Measurements from ENCODE around the gene KLHL22. TPM values are rescaled to one million over a fixed set of nuclear protein-coding genes. Genes with fewer than 3 reads are reported as not detected.

Gene KLHL22
- total RNA-seq, 1 donor = 31.1 TPM

GRCh38 chr22:20433686-20434241 is 61.8 kb downstream of the KLHL22 start:
- no peak overlapping the region for H3K4me3 ChIP-seq (ENCODE audit: low read depth, low read length)
- DNase-seq (ENCODE audit: low read depth) = no peak
- TF ChIP-seq CTCF (IDR thresholded peaks at IDR 0.05; ENCODE audit: insufficient read depth, low read depth, low read length) = no peak

GRCh38 chr22:20433191-20433590 is 62.4 kb downstream of the KLHL22 start:
- H3K4me3 ChIP-seq (ENCODE audit: low read depth, low read length) = no peak overlapping the region
- DNase-seq (ENCODE audit: low read depth) = no peak
- TF ChIP-seq CTCF (IDR thresholded peaks at IDR 0.05; ENCODE audit: insufficient read depth, low read depth, low read length) = no peak

DNA sequence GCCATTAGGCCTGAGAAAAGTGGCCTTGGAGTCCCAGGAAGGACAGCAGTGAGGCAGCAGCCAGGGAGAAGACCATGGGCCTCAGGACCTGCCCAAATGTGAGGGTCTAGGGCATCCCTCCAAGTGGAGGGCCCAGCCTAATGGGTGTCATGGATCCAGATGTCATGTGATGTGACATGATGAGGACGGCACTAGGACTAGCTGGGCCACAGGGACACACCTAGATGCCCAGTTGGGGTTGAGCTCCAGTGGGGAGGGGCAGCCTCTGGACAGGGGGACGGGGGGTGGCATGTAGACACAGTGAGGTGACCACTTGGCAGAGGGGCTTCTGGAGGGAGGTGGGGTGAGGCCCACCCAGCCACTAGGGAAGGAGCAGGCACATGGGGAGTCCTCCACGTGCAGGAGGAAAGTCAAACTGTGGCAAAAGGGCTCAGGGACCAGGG is 63.3 kb downstream of the KLHL22 start:
- no peak for TF ChIP-seq CTCF (IDR thresholded peaks at IDR 0.05; ENCODE audit: insufficient read depth, low read depth, low read length)
- DNase-seq (ENCODE audit: low read depth) = no peak
- H3K4me3 ChIP-seq (ENCODE audit: low read depth, low read length) = no peak overlapping the region

GRCh38 chr22:20431511-20432192 is 63.9 kb downstream of the KLHL22 start:
- no peak overlapping the region for H3K4me3 ChIP-seq (ENCODE audit: low read depth, low read length)
- no peak for DNase-seq (ENCODE audit: low read depth)
- no peak for TF ChIP-seq CTCF (IDR thresholded peaks at IDR 0.05; ENCODE audit: insufficient read depth, low read depth, low read length)

GRCh38 chr22:20430720-20431510 is 64.7 kb downstream of the KLHL22 start:
- no peak for TF ChIP-seq CTCF (IDR thresholded peaks at IDR 0.05; ENCODE audit: insufficient read depth, low read depth, low read length)
- peak; percentile 25 for DNase-seq (ENCODE audit: low read depth)
- no peak overlapping the region for H3K4me3 ChIP-seq (ENCODE audit: low read depth, low read length)

DNA sequence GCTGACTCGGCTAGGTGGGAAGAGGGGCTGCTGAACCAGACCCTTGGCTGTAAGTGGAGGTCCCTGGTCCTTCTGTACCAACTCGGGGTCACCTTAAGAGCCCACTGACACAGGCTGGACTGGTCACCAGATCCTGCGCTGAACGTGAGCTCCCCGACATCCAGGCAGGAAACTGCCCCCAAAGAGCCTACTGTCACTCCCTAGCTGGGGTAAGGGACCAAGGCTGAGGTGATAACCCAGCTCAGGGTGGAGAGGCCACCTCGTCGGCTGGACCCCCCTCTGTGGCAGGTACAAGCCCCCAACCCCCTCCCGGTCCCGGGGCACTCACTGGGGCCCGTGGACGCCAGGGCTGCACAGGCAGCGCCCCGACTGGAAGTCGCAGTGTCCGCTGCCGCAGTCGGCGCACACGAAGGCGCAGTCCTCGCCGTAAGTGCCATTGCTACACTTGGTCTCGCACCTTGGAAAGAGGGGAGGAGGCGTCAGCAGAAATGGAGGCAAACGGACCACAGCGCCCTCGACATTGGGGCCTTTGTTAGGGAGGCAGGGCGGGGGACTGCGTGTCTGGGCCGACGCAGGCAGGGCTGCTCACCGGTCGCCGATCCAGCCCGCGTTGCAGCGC is 65.4 kb downstream of the KLHL22 start:
- no peak for TF ChIP-seq CTCF (IDR thresholded peaks at IDR 0.05; ENCODE audit: insufficient read depth, low read depth, low read length)
- no peak for DNase-seq (ENCODE audit: low read depth)

More for the DNA sequence above, 65.4 kb downstream of the KLHL22 start:
- H3K4me3 ChIP-seq (ENCODE audit: low read depth, low read length) = no peak overlapping the region

Data from fibroblast of villous mesenchyme (primary cell).